Kidney (tissue), 14 donors: ENCODE data around the gene SFXN5. TPM values are rescaled to one million over a fixed set of nuclear protein-coding genes. Genes with fewer than 3 reads are reported as not detected.
A peak's percentile ranks its signal among the peaks of the same experiment; 100 is the strongest.

Experiments used
- DNase-seq, 5 donors: peaks; one replicate each; pipeline ENCODE4 v3.0.0-alpha.2; 2013 to 2020
- FAIRE-seq: peaks from 2 replicates; lab custom pipeline; 2012; peaks lifted over from hg19 to GRCh38; lab: Jason Lieb, UNC
- H3K27ac ChIP-seq, 2 donors: one replicate each; pipeline ENCODE4 v1.7.0; 2013; ENCODE audit warnings: low read depth in 2 of 2, low read length in 2 of 2, inconsistent platforms in 1 of 2
- H3K27me3 ChIP-seq: one replicate; pipeline ENCODE4 v1.7.1; 2013; ENCODE audit warnings: low read length, inconsistent platforms; ENCODE audit not compliant: control insufficient read depth, insufficient read depth
- H3K36me3 ChIP-seq, 3 donors: one replicate each; pipeline versions ENCODE4 v1.7.0 to v1.7.1; 2013; ENCODE audit warnings: low read length in 3 of 3, control low read depth in 1 of 3, inconsistent platforms in 1 of 3; ENCODE audit not compliant: insufficient read depth in 3 of 3, control insufficient read depth in 2 of 3
- H3K4me1 ChIP-seq, 3 donors: one replicate each; pipeline versions ENCODE4 v1.7.0 to v1.7.1; 2013; ENCODE audit warnings: low read length in 3 of 3, inconsistent platforms in 1 of 3, low read depth in 1 of 3; ENCODE audit not compliant: control insufficient read depth in 2 of 3, insufficient read depth in 2 of 3
- H3K4me3 ChIP-seq, 3 donors: one replicate each; pipeline versions ENCODE4 v1.7.0 to v1.8.1; 2013; ENCODE audit warnings: low read length in 3 of 3, control low read depth in 1 of 3, inconsistent platforms in 1 of 3
- H3K9ac ChIP-seq, 3 donors: one replicate each; pipeline versions ENCODE4 v1.7.0 to v1.7.1; 2013; ENCODE audit warnings: low read length in 3 of 3, control low read depth in 1 of 3, inconsistent platforms in 1 of 3
- H3K9me3 ChIP-seq, 3 donors: one replicate each; pipeline versions ENCODE4 v1.7.0 to v1.7.1; 2013; ENCODE audit warnings: low read length in 3 of 3, control low read depth in 1 of 3, inconsistent platforms in 1 of 3; ENCODE audit not compliant: control insufficient read depth in 2 of 3, insufficient read depth in 1 of 3
- CTCF ChIP-seq: IDR thresholded peaks from 3 replicates; pipeline ENCODE4 v1.5.1; 2012; ENCODE audit warnings: mild to moderate bottlenecking, moderate library complexity, borderline replicate concordance; ENCODE audit not compliant: insufficient read depth; ENCODE audit errors: extremely low read depth
- intact Hi-C: fragments of 100-400 bp; cut with DNase I; formaldehyde crosslinking; loops from one replicate; pipeline ENCODE4 v1.11.1; 2022
- polyA plus RNA-seq: library from polyadenylated mRNA; stranded (reverse); fragments of 350-450 nt; fragmentation: Illumina TruSeq; extraction: RNeasy Lipid Tissue Mini Kit (QIAGEN cat#74804); gene quantifications from one replicate; pipeline ENCODE4 v1.2.3, GENCODE V29; 2014; ENCODE audit warnings: low read depth, low replicate concordance; ENCODE audit not compliant: insufficient read depth
- total RNA-seq: library from RNA; stranded (reverse); fragmentation: NEBNext Ultra II Directional; extraction: Animal tissue kit (Norgen Biotek cat#: 25700); gene quantifications from one replicate; pipeline ENCODE4 v1.2.1, GENCODE V29; 2021
- donor health status: control.
- donor health status: control.
- donor health status: control.
- donor health status: control.
- donor health status: control.
- donor health status: DM: yes; HTN: yes; CAD: no.
- donor health status: Normal renal cell carcinoma (clear cell type).

SFXN5 gene
- total and polyA plus RNA-seq, 2 donors from 2014 or later, result 21.4 to 35.9 TPM

GRCh38 chr2:73004889-73005596 is 66.5 kb downstream of the SFXN5 start:
- no peaks in the 10 kb centered on the region for H3K27me3 ChIP-seq
- DNase-seq (peak in 2 of 5 donors; percentile 2 to 22), FAIRE-seq (no peak)
- H3K27ac ChIP-seq, result no peak overlapping the region
- no peak for TF ChIP-seq CTCF
- no peak overlapping the region for H3K9ac ChIP-seq
- intact Hi-C loops, result no loop called here
- H3K36me3 ChIP-seq, result peaks cover 0 to 4% (median 0%) of the 10 kb centered on the region in 3 donors
- no peaks in the 10 kb centered on the region for H3K9me3 ChIP-seq
- H3K4me3 ChIP-seq, result no peak overlapping the region
- H3K4me1 ChIP-seq, result peaks cover 0 to 20% (median 14%) of the 10 kb centered on the region in 3 donors

- no peak overlapping the region for H3K27ac ChIP-seq
- peaks cover 0 to 4% (median 0%) of the 10 kb centered on the region in 3 donors for H3K36me3 ChIP-seq
- DNase-seq (peak in 2 of 5 donors; percentile 8 to 29), FAIRE-seq (no peak)
- TF ChIP-seq CTCF, result no peak
- no peak overlapping the region for H3K9ac ChIP-seq
- H3K9me3 ChIP-seq, result no peaks in the 10 kb centered on the region
- no peak overlapping the region for H3K4me3 ChIP-seq
- no peaks in the 10 kb centered on the region for H3K27me3 ChIP-seq
- intact Hi-C loops, result no loop called here
- peaks cover 0 to 22% (median 14%) of the 10 kb centered on the region in 3 donors for H3K4me1 ChIP-seq
These were observed 67.0 kb downstream of the SFXN5 start for GRCh38 chr2:73004466-73004865.

- FAIRE-seq, result no peak
- H3K4me3 ChIP-seq, result no peak overlapping the region
- intact Hi-C loops, result no loop called here
- no peaks in the 10 kb centered on the region for H3K27me3 ChIP-seq
- H3K9ac ChIP-seq, result peak overlapping the region in 1 of 3 donors; percentile 5
- DNase-seq, result peak in 1 of 5 donors; percentile 1
- no peak overlapping the region for H3K27ac ChIP-seq
- no peaks in the 10 kb centered on the region for H3K9me3 ChIP-seq
- H3K36me3 ChIP-seq, result peaks cover 0 to 4% (median 0%) of the 10 kb centered on the region in 3 donors
- no peak for TF ChIP-seq CTCF
- H3K4me1 ChIP-seq, result peaks cover 0 to 16% (median 11%) of the 10 kb centered on the region in 3 donors
These were observed 68.5 kb downstream of the SFXN5 start for GRCh38 chr2:73003027-73003426.
